NCI-H1930 (cell line): ENCODE measurements around the gene PLEKHG4B.
"Not testable (repeated sequence)": the region's sequence is repeated elsewhere in the genome, so short reads cannot be mapped to it uniquely, and the experiment has no call there.

Experiments used
- DNase-seq, 2 experiments: peaks; one replicate each; lab custom pipeline; 2025; lab: John Stamatoyannopoulos, UW

PLEKHG4B gene

GRCh38 chr5:95241-95980, 3.4 kb downstream of the PLEKHG4B start:
- DNase-seq: no peak

GRCh38 chr5:96976-97660, 5.2 kb downstream of the PLEKHG4B start:
- DNase-seq: no peak

DNA sequence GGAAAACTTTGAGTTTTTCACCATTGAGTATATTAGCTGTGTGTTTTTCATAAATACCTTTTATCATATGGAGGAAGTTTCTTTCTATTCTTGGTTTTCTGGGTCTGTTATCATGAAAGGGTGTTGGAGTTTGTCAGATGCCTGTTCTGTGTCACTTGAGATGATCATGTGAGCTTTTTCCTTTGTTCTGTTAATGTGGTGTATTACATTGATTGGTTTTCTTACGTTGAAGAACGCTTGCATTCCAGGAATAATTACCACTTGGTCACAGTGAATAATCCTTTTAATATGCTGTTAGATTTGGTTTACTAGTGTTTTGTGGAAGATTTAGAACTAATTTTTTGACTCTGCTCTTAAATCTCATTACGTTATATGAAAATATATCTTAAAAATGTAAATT, 7.8 kb downstream of the PLEKHG4B start:
- no peak for DNase-seq

- no peak for DNase-seq
Measured at GRCh38 chr5:102411-103043, 10.6 kb downstream of the PLEKHG4B start.

DNA sequence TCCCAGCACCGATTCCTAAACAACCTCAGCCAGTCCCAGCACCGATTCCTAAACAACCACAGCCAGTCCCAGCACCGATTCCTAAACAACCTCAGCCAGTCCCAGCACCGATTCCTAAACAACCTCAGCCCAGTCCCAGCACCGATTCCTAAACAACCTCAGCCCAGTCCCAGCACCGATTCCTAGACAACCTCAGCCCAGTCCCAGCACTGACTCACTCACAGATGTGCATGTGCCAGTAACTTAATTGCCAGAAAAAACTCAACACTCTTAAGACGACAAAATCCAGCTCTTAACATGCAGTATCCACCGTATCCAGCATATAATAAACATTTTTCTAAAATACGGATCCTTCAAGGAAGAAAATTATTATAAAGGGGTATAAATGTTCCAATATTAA, 12.1 kb downstream of the PLEKHG4B start:
- not testable (repeated sequence) for DNase-seq

DNA sequence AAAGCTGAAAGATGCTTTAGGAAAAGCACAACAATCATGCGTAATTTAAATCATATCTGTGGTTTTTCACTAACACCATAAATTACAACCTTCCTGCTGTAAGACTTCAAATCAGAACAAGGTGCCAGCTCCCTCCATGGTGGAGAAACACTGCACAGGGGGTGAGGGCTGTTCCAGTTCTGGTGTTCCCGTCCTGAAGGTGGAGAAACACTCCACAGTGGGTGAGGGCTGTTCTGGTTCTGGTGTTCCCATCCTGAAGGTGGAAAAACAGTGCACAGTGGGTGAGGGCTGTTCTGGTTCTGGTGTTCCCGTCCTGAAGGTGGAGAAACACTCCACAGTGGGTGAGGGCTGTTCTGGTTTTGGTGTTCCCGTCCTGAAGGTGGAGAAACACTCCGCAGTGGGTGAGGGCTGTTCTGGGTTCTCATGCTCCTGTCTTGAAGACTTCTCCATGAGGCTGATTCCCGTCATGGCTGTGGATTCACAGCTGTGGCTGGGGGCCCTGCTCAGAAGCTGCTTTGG, 12.9 kb downstream of the PLEKHG4B start:
- no peak for DNase-seq

GRCh38 chr5:105504-106070, 13.6 kb downstream of the PLEKHG4B start:
- no peak for DNase-seq

DNA sequence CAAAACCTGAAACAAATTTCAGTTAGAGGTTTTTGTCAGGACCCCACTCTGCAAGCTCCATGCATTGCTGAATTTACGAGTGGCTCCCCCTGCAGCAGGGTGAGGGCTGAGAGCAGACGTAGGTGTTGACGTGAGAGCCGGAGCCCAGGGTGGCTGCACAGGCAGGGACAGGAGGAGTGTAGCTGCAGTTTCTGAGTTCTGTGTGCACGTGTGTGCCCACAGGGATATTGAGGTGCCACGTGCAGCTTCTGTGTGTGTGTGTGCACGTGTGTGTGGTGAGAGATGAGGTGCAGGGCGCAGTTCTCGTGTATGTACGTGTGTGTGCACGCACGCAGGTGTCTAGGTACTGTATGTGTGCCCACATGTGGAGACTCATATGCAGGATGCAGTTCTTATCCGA, 14.6 kb downstream of the PLEKHG4B start:
- DNase-seq: no peak

DNA sequence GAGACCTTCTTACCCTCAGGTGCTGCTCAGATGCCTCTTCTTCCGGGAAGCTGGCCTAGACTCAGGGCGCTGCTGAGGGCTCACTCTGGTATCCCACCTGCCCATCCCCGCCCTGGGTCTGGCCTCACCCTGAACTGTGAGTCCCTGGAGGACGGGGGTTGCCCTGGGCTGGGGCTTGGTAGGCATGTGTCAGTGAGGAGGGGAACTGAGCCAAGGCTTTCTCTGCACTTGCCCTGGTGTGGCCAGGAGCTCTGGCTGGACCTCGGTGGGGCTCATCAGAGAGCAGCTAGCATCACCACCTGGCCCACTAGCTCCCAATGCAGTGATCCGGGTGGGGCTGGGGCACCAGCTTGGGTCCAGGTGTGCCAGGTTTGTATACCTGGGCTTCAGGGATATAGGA, 15.6 kb downstream of the PLEKHG4B start:
- DNase-seq: no peak

GRCh38 chr5:109826-110225, 17.9 kb downstream of the PLEKHG4B start:
- DNase-seq: no peak

DNA sequence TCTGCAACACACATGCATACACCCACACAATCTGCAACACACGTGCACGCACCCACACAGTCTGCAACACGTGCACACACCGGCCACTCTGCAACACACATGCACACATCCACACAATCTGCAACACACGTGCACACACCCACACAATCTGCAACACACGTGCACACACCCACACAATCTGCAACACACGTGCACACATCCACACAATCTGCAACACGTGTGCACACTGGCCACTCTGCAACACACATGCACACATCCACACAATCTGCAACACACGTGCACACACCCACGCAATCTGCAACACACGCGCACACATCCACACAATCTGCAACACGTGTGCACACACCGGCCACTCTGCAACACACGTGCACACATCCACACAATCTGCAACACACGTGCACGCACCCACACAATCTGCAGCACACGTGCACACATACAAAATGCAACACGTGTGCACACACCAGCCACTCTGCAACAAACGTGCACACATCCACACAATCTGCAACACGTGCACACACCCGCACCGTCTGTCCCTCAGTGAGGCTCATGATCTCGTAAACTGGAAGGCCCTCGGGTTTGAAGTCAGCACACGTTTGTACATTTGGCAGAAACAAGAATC, 18.4 kb downstream of the PLEKHG4B start:
- no peak for DNase-seq

GRCh38 chr5:111171-111570, 19.2 kb downstream of the PLEKHG4B start:
- no peak for DNase-seq

- no peak for DNase-seq
Measured at GRCh38 chr5:119486-120097, 27.6 kb downstream of the PLEKHG4B start.

DNA sequence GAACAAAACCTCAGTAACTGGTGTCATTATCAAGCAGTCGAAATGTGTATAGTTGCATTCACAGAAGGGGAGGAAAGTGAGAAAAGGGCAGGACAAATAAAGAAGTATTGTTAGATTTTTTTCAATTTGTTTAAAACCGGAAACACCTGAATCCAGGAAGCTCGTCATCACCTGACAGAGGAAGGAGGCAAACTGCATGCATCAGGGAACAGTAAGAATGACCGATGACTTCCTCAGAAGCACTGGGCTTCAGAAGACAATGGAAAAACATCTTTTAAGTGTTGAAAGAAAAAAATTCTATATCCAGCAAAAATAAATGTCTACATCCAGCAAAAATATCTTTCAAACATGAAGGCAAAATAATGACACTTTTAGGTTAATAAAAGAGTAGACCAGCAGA, 29.5 kb downstream of the PLEKHG4B start:
- DNase-seq: no peak

DNA sequence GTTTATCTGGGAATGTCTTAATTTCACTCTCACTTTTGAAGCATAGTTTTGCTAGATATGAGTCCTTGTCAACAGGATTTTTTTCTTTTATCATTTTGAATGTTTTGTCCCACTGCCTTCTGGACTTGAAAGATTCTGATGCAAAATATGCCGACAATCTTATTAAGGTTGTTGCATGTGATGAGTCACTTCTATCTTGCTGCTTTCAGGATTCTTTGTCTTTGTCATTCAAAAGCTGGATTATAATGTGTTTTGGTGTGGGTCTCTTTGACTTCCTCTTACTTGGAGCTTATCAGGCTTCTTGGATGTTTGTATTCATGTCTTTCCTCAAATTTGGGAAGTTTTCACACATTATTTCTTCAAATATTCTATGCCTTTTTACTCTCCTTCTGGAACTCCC, 33.8 kb downstream of the PLEKHG4B start:
- DNase-seq: no peak

GRCh38 chr5:126806-127205, 34.8 kb downstream of the PLEKHG4B start:
- no peak for DNase-seq

- DNase-seq: no peak
Measured at GRCh38 chr5:127886-128285, 35.9 kb downstream of the PLEKHG4B start.

DNA sequence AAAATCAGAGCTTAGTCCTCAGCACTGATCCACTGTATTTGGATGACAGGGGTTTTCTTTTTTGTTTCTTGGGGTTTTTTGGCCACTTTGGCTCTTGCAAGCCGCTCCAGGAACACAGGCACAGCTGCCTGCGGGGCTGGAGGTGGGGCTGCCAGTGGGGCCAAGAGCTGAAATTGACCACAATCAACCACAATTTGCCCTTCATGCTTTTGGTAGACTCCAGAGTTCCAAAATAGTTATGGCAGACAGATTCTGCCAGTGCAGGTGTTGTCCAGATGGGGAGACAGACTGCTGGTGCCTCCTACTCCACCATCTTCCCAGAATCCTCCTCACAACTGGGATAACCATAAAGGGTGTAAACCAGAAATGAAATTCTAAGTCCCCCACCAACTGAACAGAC, 36.5 kb downstream of the PLEKHG4B start:
- no peak for DNase-seq

DNA sequence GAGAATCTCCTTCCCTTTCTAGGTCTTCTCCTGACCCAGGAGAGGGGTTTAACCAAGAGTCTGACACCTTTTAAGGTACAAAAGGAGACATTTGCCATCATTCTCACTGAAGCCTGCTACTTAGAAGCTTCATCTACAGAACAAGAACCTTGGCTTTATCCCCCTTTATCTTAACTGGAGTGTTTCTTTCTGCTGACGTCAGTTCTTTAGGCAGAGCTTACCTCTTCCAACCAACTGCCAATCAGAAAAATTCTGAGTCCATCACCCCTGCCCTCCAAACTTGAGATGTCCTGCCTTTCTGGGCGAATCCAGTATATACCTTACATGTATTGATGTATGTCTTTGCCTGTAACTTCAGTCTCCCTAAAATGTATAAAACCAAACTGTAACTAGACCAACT, 37.2 kb downstream of the PLEKHG4B start:
- DNase-seq: no peak

GRCh38 chr5:129820-130219, 37.9 kb downstream of the PLEKHG4B start:
- no peak for DNase-seq

GRCh38 chr5:130601-131131, 38.7 kb downstream of the PLEKHG4B start:
- no peak for DNase-seq

GRCh38 chr5:136901-137300, 44.9 kb downstream of the PLEKHG4B start:
- DNase-seq: no peak
